Epithelial cell of esophagus (primary cell): ENCODE data around the gene L3MBTL4.

Experiments
- DNase-seq: peaks from one replicate; pipeline ENCODE4 v3.0.0; 2010; ENCODE audit warnings: low read depth
- H3K4me3 ChIP-seq: 2 replicates; pipeline ENCODE4 v1.5.1; 2011; ENCODE audit warnings: mild to moderate bottlenecking, low read length, control low read depth
- TF ChIP-seq, protein P1 (sequence below): IDR thresholded peaks from 2 replicates; pipeline ENCODE4 v1.5.1; 2011; ENCODE audit warnings: low read depth, mild to moderate bottlenecking, low read length, control low read depth, inconsistent platforms; ENCODE audit not compliant: insufficient read depth; ENCODE audit errors: missing control alignments

The L3MBTL4 gene

DNA sequence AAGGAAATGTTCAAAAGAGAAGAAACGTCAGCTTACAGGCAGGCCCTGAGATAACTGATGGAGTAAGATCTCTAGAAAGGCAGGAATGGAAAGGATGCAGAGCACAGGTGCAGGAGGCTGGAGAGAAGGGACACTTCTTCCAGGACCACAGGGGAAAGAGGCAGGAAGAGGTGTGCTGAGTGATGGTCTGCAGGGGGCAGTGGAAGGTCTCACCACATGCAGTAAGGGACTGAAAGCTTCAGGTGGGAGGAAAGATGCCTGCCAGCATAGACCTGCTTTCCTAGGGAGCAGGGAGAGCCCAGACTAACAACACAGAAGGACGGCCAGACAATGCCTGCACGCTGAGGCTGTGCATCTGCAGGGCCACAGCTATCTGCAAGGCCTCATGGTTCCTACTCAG is 156.8 kb downstream of the L3MBTL4 start:
- TF ChIP-seq, protein P1, sequence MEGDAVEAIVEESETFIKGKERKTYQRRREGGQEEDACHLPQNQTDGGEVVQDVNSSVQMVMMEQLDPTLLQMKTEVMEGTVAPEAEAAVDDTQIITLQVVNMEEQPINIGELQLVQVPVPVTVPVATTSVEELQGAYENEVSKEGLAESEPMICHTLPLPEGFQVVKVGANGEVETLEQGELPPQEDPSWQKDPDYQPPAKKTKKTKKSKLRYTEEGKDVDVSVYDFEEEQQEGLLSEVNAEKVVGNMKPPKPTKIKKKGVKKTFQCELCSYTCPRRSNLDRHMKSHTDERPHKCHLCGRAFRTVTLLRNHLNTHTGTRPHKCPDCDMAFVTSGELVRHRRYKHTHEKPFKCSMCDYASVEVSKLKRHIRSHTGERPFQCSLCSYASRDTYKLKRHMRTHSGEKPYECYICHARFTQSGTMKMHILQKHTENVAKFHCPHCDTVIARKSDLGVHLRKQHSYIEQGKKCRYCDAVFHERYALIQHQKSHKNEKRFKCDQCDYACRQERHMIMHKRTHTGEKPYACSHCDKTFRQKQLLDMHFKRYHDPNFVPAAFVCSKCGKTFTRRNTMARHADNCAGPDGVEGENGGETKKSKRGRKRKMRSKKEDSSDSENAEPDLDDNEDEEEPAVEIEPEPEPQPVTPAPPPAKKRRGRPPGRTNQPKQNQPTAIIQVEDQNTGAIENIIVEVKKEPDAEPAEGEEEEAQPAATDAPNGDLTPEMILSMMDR: no peak
- no peak for DNase-seq
- no peak overlapping the region for H3K4me3 ChIP-seq

GRCh38 chr18:6256521-6256920 is 158.2 kb downstream of the L3MBTL4 start:
- no peak overlapping the region for H3K4me3 ChIP-seq
- no peak for DNase-seq
- TF ChIP-seq, protein P1: no peak

DNA sequence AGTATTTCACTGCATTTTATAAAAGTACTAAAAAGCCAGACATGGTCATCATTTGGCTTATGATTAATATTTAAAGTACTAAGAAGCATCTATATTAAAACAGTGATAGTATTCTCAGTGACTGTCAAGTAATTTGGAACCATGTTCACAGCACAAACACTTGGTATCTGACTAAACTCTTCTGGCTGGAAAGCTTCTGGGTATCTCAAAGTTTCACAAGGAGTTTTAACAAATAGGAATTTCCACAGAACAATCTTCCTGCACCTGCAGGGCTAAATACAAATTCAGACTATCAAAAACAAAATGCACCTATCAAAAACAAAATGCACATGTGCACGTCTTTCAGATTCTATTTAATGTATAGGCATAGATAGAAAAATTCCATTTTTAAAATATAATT is 158.8 kb downstream of the L3MBTL4 start:
- no peak for DNase-seq
- H3K4me3 ChIP-seq: no peak overlapping the region
- TF ChIP-seq, protein P1: no peak

DNA sequence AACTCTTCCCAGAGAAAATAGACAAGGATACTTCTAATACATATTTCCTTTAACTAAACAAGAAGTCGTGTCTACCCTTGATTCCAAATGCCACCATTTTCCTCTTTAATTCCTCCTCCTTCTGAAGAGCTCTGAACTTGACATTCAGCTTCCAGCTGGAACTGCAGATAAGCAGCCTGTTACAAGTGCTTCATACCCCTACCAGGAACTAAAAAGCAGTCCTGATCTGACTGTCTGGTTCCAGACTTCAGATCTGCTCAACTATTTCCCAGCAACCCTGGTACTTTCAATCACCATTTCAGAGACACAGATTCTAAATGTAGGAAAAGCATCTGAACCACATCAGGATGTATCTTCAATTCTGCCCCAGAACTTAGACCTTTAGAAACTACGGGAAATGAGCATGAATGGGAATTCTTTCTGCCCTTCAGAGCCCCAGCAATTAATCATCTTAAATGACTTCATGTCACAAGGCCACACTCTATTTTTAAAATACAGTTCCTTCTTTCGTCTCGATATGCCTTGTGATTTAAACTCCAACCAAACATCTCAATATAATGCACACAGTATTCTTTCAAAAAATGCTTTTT is 159.5 kb downstream of the L3MBTL4 start:
- no peak overlapping the region for H3K4me3 ChIP-seq
- TF ChIP-seq, protein P1: no peak
- DNase-seq: no peak

DNA sequence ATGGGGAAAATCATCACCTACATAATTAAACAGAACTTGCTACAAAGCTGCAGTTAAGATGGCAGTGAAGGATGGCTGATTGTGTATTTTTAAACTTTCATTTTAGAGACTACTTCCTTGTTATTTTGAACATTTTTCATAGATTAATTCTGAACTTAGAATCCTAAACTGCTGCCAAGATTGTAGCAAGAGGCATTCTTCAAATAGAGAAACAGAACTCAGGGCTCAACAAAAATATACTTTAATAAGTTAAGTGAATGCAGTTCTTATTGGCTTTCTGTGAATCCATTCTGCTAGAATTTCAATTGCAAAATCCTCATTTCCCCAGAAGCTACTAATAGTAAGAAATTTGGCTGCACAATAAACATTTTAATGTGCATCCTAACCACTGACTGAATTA is 160.3 kb downstream of the L3MBTL4 start:
- TF ChIP-seq, protein P1: no peak
- H3K4me3 ChIP-seq: no peak overlapping the region
- no peak for DNase-seq

- H3K4me3 ChIP-seq: no peak overlapping the region
- DNase-seq: no peak
- TF ChIP-seq, protein P1: no peak
Observed at GRCh38 chr18:6251084-6251483, 163.6 kb downstream of the L3MBTL4 start.

DNA sequence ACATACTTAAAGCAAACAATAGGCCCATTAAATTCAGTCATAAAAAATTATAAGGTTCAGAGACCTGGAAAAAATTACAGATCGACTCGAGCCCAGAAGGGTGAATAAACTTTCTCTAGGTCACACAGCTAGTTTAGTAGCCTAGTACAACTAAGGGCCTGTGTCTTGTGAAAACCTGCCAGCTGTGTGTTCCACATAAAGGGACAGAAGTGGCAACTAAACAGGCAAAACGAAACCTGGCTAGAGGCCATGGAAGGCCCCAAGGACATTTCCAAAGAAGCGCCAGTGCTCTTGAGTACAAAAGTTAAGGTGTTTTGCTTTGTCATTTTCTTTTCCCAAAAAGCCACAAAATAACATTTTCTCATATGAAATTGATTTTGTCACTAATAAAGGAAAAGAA is 164.9 kb downstream of the L3MBTL4 start:
- DNase-seq: no peak
- TF ChIP-seq, protein P1: no peak
- no peak overlapping the region for H3K4me3 ChIP-seq
